DND-41 (cell line): ENCODE data around the gene UMPS.

Experiments used
- CTCF ChIP-seq: IDR thresholded peaks from 2 replicates; pipeline ENCODE4 v1.5.1; 2012; ENCODE audit warnings: borderline replicate concordance, low read length, moderate library complexity, mild to moderate bottlenecking; ENCODE audit not compliant: poor library complexity, severe bottlenecking; ENCODE audit errors: extremely low read depth
- EZH2 ChIP-seq: IDR thresholded peaks from 3 replicates; pipeline ENCODE4 v1.6.1; 2012; ENCODE audit warnings: borderline replicate concordance, low read depth, mild to moderate bottlenecking, moderate library complexity, low read length, inconsistent platforms; ENCODE audit not compliant: severe bottlenecking

GRCh38 chr3:124730129-124730940 lies at the start of gene UMPS:
- no peak for TF ChIP-seq CTCF
- TF ChIP-seq EZH2: no peak
